ENCODE data around the gene PLA2G15. TPM values are rescaled to one million over a fixed set of nuclear protein-coding genes. Genes with fewer than 3 reads are reported as not detected.
A peak's percentile ranks its signal among the peaks of the same experiment; 100 is the strongest.

PLA2G15 gene
- total and polyA plus RNA-seq, 2 of the 13 experiments (the other 11 are each of a cell fraction or from before 2014, with no cell fraction given) = 14.4 to 23.7 TPM

DNA sequence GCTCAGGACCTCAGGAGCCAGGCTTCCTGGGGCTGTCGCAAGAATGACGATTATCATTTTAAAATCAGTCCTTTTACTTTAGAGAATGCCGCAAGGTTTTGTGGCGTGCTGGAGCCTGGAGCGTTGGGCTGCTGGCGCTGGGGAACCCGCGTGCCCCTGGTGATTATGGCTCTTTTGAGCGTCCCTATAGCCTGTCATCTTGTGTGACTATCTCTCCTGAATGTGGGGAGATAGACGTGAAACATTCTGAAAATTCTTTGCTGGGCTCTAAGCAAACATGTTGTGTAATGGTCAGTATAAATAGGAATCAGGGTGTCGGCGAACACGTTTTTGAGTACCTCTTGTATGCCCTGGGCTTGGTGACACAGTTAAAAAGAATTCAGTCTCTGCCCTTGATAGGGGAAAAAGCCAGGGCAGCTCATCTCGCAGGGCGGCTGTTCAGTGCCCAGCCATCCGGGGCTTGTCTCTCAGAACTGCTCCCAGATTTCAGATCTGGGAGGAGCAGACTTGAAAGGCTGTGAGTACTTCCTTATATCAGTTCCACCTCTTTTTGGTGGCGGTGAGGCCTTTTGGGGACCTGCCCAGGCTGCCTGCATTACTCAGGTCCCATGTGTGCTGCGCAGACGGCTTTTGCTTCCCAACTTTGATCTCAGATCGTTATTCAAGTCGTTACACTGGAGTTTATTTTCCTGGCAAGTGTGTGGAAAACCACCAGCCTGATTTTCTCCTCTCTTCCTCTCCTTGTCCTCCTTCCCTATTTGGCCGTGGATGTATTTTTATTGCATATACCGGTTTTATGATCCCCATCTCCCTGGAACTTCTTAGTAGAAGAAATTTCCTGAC, 20.1 kb downstream of the PLA2G15 start (continued):
- no peak for TF ChIP-seq ZNF354B (CRISPR knock-in tag; IDR thresholded peaks at IDR 0.05)
- TF ChIP-seq RFXAP (CRISPR knock-in tag; IDR thresholded peaks at IDR 0.05; ENCODE audit: borderline replicate concordance) = peak; percentile 70; the same call in 1 of the 2 replicates
- TF ChIP-seq, protein P1, sequence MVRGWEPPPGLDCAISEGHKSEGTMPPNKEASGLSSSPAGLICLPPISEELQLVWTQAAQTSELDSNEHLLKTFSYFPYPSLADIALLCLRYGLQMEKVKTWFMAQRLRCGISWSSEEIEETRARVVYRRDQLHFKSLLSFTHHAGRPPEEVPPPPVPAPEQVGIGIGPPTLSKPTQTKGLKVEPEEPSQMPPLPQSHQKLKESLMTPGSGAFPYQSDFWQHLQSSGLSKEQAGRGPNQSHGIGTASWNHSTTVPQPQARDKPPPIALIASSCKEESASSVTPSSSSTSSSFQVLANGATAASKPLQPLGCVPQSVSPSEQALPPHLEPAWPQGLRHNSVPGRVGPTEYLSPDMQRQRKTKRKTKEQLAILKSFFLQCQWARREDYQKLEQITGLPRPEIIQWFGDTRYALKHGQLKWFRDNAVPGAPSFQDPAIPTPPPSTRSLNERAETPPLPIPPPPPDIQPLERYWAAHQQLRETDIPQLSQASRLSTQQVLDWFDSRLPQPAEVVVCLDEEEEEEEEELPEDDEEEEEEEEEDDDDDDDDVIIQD (CRISPR knock-in tag; IDR thresholded peaks at IDR 0.05; ENCODE audit: low read depth) = no peak; the same call in 1 of the 2 replicates
- peak; percentile 92 for TF ChIP-seq DRAP1 (CRISPR knock-in tag; IDR thresholded peaks at IDR 0.05)
- TF ChIP-seq STAT5B (CRISPR knock-in tag; IDR thresholded peaks at IDR 0.05) = no peak
- TF ChIP-seq ARNT (IDR thresholded peaks at IDR 0.05) = no peak
- no peak for TF ChIP-seq ZNF562 (CRISPR knock-in tag; IDR thresholded peaks at IDR 0.05; ENCODE audit: borderline replicate concordance)
- TF ChIP-seq SYNCRIP (IDR thresholded peaks at IDR 0.05; ENCODE audit: insufficient read depth, low read depth, low read length) = no peak
- TF ChIP-seq ATF6 (CRISPR knock-in tag; conservative IDR thresholded peaks at IDR 0.05) = no peak; the same call in 1 of the 2 replicates
- TF ChIP-seq RBM39 (IDR thresholded peaks at IDR 0.05; ENCODE audit: low read depth, low read length, poor library complexity, severe bottlenecking) = peak; percentile 31
- TF ChIP-seq, protein P2, sequence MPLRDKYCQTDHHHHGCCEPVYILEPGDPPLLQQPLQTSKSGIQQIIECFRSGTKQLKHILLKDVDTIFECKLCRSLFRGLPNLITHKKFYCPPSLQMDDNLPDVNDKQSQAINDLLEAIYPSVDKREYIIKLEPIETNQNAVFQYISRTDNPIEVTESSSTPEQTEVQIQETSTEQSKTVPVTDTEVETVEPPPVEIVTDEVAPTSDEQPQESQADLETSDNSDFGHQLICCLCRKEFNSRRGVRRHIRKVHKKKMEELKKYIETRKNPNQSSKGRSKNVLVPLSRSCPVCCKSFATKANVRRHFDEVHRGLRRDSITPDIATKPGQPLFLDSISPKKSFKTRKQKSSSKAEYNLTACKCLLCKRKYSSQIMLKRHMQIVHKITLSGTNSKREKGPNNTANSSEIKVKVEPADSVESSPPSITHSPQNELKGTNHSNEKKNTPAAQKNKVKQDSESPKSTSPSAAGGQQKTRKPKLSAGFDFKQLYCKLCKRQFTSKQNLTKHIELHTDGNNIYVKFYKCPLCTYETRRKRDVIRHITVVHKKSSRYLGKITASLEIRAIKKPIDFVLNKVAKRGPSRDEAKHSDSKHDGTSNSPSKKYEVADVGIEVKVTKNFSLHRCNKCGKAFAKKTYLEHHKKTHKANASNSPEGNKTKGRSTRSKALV (CRISPR knock-in tag; IDR thresholded peaks at IDR 0.05) = no peak
- TF ChIP-seq ZFP90 (CRISPR knock-in tag; IDR thresholded peaks at IDR 0.05; ENCODE audit: borderline replicate concordance) = no peak; the same call in 1 of the 2 replicates
- peak; percentile 88; the same call in 1 of the 2 replicates for TF ChIP-seq POLR2AphosphoS2 (IDR thresholded peaks at IDR 0.05; ENCODE audit: low read depth, low read length)
- no peak for TF ChIP-seq ZNF567 (CRISPR knock-in tag; IDR thresholded peaks at IDR 0.05; ENCODE audit: borderline replicate concordance)
- no peak for TF ChIP-seq ZNF747 (CRISPR knock-in tag; IDR thresholded peaks at IDR 0.05; ENCODE audit: borderline replicate concordance)
- TF ChIP-seq, protein P3, sequence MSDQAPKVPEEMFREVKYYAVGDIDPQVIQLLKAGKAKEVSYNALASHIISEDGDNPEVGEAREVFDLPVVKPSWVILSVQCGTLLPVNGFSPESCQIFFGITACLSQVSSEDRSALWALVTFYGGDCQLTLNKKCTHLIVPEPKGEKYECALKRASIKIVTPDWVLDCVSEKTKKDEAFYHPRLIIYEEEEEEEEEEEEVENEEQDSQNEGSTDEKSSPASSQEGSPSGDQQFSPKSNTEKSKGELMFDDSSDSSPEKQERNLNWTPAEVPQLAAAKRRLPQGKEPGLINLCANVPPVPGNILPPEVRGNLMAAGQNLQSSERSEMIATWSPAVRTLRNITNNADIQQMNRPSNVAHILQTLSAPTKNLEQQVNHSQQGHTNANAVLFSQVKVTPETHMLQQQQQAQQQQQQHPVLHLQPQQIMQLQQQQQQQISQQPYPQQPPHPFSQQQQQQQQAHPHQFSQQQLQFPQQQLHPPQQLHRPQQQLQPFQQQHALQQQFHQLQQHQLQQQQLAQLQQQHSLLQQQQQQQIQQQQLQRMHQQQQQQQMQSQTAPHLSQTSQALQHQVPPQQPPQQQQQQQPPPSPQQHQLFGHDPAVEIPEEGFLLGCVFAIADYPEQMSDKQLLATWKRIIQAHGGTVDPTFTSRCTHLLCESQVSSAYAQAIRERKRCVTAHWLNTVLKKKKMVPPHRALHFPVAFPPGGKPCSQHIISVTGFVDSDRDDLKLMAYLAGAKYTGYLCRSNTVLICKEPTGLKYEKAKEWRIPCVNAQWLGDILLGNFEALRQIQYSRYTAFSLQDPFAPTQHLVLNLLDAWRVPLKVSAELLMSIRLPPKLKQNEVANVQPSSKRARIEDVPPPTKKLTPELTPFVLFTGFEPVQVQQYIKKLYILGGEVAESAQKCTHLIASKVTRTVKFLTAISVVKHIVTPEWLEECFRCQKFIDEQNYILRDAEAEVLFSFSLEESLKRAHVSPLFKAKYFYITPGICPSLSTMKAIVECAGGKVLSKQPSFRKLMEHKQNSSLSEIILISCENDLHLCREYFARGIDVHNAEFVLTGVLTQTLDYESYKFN (CRISPR knock-in tag; conservative IDR thresholded peaks at IDR 0.05) = peak; percentile 89
- peak; percentile 67; the same call in 1 of the 2 replicates for TF ChIP-seq MED13 (CRISPR knock-in tag; IDR thresholded peaks at IDR 0.05)
- no peak for TF ChIP-seq HDAC6 (IDR thresholded peaks at IDR 0.05; ENCODE audit: low read depth, low read length)
- TF ChIP-seq SMAD9 (CRISPR knock-in tag; IDR thresholded peaks at IDR 0.05) = no peak

All from HepG2 (cell line).